Measurements from ENCODE around the gene SETD2. TPM values are rescaled to one million over a fixed set of nuclear protein-coding genes. Genes with fewer than 3 reads are reported as not detected.

The SETD2 gene
- polyA plus RNA-seq, 12 donors: 34.7 to 54.7 (median 40.1) TPM

DNA sequence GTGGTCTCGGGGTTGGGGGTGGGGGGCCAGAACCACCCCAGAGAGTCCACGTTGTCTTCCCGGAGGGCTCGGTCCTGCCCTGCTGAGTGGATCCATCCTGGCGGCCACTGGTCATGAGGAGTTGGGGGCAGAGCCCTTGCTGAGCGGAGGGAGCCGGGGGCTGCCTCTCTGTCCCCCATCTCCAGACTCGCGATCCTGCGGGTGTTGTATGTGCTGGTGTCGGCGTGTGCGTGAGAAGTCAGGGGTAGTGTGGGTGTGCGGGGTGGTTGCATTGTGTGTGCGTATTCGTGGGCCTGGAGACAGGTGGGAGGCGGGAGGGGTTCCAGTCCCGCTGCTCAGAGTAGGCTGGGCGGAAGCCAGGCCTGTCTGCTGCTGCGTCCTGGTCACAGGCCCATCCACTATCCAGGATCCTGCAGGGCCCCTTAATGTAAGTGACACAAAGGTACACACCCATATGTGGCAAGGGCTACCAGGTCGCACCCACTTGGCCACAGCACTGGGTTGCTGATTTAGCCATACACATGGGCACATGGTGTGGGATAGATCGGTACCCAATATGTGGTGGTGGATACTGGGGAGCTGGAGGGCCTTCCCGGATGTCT is 153.7 kb downstream of the SETD2 start:
- no peak for DNase-seq

DNA sequence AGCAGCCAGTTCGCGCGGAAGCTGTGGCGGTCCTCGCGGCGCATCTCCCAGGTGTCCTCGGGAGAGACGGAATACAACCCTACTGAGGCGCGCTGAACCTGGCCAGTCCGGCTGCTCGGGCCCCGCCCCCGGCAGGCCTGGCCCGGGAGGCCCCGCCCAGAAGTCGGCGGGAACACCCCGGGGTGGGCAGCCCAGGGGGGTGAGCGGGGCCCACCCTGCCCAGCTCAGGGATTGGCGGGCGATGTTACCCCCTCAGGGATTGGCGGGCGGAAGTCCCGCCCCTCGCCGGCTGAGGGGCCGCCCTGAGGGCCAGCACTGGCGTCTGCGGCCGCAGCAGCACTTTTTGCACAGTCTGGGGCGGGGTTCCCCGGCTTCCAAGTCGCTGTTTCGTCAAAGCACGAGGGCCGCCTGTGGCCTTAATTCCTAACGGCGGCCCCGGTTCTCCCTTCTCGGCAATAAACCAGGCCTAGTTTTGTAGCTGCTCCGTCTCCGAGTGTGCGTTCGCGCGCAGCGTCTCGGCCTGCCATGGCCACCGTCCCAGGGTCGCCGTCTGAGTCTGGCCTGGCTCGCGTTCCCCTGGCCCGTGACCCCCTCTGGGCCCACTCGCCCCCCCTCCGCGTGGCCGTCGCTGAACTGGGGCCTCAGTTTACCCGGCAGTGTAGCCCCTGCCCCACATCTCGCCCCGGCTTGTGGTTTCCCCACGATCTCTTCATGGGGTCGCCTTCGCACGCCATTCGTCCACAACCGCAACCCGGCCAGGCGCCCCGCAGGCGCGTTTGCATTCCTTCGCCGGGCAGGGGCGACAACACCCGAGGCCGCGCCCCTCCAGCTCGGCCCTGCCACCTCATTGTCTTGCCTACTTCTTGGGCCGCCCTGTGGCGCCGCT is 154.4 kb downstream of the SETD2 start:
- DNase-seq: peak; percentile 88

- DNase-seq: no peak
Observed at GRCh38 chr3:47008851-47009224, 155.1 kb downstream of the SETD2 start.

DNA sequence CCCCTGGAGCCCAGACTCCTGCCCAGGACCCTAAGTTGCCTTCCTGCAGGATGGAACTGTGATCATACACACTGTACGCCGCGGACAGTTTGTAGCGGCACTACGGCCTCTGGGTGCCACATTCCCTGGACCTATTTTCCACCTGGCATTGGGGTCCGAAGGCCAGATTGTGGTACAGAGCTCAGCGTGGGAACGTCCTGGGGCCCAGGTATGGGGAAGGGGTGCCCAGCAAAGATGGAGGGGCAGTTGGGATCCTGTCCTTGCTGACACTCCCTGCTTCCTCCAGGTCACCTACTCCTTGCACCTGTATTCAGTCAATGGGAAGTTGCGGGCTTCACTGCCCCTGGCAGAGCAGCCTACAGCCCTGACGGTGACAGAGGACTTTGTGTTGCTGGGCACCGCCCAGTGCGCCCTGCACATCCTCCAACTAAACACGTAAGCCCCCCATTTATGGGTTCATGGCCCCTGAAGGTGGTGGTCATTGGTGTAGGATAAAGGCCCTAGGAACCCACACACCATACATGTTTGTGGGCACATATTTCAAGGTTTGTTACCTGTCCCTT is 155.6 kb downstream of the SETD2 start:
- no peak for DNase-seq

GRCh38 chr3:47007482-47008233 is 156.3 kb downstream of the SETD2 start:
- no peak for DNase-seq

DNA sequence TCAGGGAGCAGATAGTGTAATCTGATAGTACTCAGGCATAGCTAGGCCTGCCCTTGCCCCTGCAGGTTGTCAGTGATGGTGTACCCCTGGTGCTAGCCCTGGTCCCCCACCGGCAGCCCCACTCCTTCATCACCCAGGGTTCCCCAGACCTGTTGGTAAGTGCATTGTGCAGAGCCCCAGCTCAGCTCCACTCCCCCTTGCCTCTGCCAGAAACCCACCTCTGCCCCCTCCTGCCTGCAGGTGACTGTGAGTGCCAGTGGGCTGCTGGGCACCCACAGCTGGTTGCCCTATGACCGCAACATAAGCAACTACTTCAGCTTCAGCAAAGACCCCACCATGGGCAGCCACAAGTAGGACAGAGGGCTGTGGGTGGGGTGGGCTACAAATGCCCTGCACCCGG is 156.9 kb downstream of the SETD2 start:
- DNase-seq: no peak

DNA sequence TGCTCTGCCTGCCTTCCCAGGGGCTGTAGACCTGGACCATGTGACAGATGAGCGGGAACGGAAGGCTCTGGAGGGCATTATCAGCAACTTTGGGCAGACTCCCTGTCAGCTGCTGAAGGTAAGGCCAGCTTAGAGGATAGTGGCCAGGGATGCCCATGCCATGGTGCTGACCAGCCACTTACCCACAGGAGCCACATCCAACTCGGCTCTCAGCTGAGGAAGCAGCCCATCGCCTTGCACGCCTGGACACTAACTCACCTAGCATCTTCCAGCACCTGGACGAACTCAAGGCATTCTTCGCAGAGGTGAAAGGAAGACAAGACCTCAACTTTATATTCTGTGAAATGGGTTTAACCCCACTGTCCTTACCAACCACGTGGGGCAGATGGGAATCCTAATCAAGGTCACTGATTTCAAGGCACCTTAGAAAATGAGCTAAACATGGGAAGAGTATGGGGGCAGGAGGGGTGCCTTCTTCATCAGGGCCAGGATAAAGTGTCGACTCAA is 157.7 kb downstream of the SETD2 start:
- no peak for DNase-seq

- DNase-seq: no peak
Observed at GRCh38 chr3:47005212-47006144, 158.4 kb downstream of the SETD2 start.

DNA sequence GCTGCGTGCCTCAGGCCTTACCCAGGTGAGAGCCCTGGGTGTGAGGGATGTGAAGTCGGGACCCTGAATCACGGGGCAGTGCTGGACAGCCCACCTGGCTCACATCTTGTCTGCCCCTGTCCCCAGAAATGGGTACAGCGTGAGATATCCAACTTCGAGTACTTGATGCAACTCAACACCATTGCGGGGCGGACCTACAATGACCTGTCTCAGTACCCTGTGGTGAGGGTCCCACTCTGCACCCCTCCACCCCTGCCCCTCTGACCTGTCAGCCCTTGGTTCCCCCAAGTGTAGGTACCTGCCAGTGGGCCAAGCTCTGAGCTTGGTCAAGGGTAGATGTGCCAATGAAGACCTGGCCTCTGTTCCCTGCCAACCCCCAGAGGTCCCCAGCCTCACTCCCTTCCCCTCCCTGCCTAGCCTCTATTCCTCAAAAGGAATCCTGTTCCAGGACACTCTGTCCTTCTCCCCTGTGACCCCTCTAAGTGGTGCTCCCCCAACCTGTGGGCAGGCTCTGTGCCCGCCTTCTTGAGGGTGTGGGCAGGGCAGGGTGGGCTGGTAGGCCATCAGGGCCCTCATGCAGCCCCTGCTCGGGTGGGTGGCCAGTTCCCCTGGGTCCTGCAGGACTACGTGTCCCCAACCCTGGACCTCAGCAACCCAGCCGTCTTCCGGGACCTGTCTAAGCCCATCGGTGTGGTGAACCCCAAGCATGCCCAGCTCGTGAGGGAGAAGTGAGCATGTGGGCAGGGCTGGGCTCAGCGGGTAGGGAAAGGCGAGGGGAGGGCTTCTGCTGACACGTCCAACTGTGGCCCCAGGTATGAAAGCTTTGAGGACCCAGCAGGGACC is 159.3 kb downstream of the SETD2 start:
- DNase-seq: no peak

DNA sequence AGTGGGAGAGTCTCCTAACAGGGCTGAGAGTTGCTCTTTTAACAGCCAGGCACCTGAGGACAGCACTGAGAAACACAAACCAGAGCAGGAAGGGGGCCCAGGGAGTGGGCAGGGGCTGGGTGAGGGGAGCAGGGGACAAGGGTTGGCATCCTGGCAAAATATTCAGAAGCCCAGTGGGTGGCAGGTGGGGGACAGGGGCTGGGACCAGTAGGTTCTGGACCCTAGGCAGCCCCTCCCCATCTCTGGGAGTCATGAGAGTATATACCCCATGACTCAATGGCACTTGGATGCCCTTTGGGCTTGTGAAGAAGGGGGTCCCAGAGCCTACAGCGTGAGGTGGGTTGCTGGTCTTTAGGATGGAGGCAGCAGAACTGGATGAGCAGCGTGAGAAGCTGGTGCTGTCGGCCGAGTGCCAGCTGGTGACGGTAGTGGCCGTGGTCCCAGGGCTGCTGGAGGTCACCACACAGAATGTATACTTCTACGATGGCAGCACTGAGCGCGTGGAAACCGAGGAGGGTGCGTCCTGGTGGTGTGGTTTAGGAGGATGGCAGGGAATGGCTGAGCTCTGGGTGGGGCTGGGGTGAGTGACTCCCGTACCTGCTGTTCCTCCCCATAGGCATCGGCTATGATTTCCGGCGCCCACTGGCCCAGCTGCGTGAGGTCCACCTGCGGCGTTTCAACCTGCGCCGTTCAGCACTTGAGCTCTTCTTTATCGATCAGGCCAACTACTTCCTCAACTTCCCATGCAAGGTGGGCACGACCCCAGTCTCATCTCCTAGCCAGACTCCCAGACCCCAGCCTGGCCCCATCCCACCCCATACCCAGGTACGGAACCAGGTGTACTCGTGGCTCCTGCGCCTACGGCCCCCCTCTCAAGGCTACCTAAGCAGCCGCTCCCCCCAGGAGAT is 160.2 kb downstream of the SETD2 start:
- DNase-seq: no peak

DNA sequence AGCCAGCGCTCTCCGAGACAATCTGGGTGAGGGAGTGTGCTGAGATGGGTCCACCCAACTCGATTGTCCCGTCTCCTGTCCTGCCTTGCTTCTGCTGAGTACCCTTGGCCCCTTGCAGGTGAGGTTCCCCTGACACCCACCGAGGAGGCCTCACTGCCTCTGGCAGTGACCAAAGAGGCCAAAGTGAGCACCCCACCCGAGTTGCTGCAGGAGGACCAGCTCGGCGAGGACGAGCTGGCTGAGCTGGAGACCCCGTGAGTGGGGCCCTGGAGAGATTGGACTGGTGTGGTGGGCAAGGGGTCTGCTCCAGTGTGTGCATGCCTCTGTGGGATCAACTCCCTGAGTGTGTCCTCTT is 160.9 kb downstream of the SETD2 start:
- no peak for DNase-seq

DNA sequence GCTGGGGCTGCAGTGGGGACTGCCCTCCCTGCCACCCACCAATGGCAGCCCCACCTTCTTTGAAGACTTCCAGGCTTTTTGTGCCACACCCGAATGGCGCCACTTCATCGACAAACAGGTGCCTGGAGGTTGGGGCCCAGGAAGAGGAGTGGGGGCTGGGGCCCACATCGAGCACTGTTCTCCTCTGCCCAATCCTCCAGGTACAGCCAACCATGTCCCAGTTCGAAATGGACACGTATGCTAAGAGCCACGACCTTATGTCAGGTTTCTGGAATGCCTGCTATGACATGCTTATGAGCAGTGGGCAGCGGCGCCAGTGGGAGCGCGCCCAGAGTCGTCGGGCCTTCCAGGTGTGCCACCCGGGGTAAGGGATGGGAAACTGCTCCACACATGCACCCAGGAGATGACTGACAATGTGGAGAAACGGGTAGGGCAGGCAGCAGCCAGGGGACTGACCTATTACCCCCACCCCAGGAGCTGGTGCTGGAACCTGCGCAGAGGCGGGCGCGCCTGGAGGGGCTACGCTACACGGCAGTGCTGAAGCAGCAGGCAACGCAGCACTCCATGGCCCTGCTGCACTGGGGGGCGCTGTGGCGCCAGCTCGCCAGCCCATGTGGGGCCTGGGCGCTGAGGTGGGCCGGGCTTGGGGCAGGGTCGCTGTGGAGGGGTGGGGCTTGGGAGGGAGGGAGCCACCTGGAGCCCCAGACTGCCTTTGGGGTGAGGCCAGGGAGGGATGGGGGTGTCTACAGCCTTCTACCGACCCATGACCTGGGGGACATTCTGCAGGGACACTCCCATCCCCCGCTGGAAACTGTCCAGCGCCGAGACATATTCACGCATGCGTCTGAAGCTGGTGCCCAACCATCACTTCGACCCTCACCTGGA is 161.5 kb downstream of the SETD2 start:
- no peak for DNase-seq

GRCh38 chr3:47001731-47002170 is 162.2 kb downstream of the SETD2 start:
- DNase-seq: no peak

DNA sequence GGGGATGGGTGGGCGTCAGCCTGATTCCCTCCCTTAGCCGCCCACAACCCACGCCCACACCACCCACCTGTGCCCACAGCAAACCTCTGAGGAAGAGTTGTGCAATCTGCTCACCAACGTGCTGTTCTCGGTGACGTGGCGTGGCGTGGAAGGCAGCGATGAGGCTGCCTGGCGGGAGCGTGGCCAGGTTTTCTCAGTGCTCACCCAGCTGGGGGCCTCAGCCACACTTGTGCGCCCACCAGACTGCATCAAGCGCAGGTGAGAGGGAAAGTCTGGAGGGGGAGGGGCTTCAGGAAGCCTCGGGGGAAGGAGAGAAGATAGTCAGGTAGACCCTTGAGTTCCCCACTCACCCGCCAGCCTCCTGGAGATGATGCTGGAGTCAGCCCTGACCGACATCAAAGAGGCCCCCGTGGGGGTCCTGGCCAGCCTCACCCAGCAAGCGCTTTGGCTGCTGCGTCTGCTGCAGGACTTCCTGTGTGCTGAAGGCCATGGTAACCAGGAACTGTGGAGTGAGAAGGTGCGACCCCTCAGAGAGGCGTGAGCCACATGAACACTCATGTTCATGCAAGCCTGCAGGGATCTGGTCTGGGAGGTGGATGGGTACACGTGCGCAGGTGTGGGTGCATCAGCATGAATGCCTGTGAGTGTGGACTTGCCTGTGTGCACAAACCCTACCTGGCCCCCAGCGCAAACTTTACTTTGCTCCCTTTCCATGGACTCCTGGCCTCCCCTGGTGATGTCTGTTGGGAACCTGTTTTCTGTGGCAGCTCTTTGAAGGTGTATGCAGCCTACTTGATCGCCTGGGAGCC is 162.8 kb downstream of the SETD2 start:
- no peak for DNase-seq

- no peak for DNase-seq
Observed at GRCh38 chr3:47000198-47000815, 163.6 kb downstream of the SETD2 start.

DNA sequence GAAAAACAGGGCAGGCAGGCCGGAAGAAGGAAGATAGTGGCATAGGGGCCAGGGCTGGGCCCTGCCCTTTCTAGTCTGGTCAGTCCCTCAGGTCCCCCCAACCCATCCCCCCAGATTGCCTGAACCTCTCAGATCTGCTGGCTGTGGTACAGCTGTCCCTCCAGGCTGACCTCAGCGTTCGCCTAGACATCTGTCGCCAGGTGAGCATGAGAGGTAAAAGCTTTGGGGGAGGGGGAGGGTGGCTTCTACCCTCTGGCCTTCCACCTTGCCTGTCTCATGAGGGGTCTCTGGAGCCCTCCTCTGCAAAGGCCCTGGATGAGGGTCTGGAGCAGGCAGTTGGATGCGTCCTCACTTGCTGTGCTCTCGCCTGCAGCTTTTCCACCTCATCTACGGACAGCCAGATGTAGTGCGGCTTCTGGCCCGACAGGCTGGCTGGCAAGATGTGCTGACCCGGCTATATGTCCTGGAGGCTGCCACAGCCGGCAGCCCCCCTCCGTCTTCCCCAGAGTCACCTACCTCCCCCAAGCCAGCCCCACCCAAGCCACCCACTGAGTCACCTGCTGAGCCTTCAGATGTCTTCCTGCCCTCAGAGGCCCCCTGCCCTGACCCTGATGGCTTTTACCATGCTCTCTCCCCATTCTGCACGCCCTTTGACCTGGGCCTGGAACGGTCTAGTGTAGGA is 164.3 kb downstream of the SETD2 start:
- no peak for DNase-seq
